ENCODE data around the gene DHX16. TPM values are rescaled to one million over a fixed set of nuclear protein-coding genes. Genes with fewer than 3 reads are reported as not detected.

The DHX16 gene
- total and polyA plus RNA-seq, 9 of the 15 experiments (the other 6 are each of a cell fraction or from before 2014, with no cell fraction given) = 14.6 to 66.1 (median 47.5) TPM

DNA sequence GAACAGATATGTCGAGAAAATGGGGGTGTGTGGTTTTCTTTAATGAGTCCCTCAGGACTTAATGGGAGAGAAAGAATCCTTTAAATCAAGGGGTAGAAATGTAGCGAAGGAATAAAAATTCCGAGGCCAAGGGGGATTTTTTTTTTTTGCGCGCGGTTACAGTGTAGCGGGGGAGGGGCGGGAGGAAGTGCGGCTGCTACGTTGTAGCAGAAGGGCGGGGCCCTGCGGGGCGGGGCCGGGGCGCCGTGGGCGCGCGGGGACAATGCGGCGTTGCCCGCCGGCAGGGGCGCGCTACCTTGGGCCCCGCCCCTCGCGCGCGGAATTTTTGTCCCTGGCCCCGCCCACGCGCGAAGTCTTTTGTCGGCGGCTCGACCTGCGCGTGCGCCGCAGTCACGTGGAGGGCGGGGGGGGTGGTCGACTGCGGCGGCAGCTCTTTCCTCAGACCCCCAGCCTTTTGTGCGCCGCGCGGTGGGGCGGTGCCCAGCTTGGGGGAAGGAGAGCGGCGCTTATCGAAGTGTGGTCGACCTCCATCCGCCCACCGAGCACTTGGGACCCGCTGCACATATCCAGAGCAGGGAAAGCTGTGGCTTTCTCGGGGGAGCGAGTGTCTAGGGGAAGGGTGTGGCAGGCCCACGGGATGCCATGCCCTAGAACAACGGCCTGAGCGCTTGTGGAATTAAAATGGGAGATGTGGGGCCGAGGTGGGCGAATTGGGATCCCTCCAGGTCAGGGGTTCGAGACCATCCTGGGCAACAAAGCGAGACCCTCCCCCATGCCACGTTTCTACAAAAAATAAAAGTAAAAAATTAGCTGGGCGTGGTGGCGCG is 48.6 kb upstream of the DHX16 start (continued):
- TF ChIP-seq, protein P1, sequence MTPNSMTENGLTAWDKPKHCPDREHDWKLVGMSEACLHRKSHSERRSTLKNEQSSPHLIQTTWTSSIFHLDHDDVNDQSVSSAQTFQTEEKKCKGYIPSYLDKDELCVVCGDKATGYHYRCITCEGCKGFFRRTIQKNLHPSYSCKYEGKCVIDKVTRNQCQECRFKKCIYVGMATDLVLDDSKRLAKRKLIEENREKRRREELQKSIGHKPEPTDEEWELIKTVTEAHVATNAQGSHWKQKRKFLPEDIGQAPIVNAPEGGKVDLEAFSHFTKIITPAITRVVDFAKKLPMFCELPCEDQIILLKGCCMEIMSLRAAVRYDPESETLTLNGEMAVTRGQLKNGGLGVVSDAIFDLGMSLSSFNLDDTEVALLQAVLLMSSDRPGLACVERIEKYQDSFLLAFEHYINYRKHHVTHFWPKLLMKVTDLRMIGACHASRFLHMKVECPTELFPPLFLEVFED (CRISPR knock-in tag; conservative IDR thresholded peaks at IDR 0.05) = peak; percentile 95
- TF ChIP-seq CCAR2 (IDR thresholded peaks at IDR 0.05; ENCODE audit: low read depth, low read length) = no peak
- TF ChIP-seq POLR2G (IDR thresholded peaks at IDR 0.05; ENCODE audit: low read depth, low read length) = peak; percentile 81
- peak; percentile 82 for TF ChIP-seq CREB1 (IDR thresholded peaks at IDR 0.05)
- TF ChIP-seq CREB1 (CRISPR knock-in tag; IDR thresholded peaks at IDR 0.05) = peak; percentile 61
- TF ChIP-seq KAT8 (IDR thresholded peaks at IDR 0.05; ENCODE audit: low read depth) = no peak
- no peak for TF ChIP-seq SRSF9 (IDR thresholded peaks at IDR 0.05; ENCODE audit: borderline replicate concordance, low read depth, low read length)
- TF ChIP-seq RB1 (IDR thresholded peaks at IDR 0.05; ENCODE audit: low read depth) = peak; percentile 98
- TF ChIP-seq MXI1 (IDR thresholded peaks at IDR 0.05; ENCODE audit: low read depth, low read length) = no peak; the same call in 1 of the 2 replicates
- peak; percentile 69 for TF ChIP-seq ELF4 (CRISPR knock-in tag; IDR thresholded peaks at IDR 0.05)
- TF ChIP-seq, protein P2, sequence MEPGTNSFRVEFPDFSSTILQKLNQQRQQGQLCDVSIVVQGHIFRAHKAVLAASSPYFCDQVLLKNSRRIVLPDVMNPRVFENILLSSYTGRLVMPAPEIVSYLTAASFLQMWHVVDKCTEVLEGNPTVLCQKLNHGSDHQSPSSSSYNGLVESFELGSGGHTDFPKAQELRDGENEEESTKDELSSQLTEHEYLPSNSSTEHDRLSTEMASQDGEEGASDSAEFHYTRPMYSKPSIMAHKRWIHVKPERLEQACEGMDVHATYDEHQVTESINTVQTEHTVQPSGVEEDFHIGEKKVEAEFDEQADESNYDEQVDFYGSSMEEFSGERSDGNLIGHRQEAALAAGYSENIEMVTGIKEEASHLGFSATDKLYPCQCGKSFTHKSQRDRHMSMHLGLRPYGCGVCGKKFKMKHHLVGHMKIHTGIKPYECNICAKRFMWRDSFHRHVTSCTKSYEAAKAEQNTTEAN (CRISPR knock-in tag; IDR thresholded peaks at IDR 0.05) = peak; percentile 69; the same call in 1 of the 2 replicates
- no peak for TF ChIP-seq GTF2F1 (IDR thresholded peaks at IDR 0.05; ENCODE audit: low read depth, low read length)
- no peak for TF ChIP-seq PTTG1 (tag; IDR thresholded peaks at IDR 0.05; ENCODE audit: low read depth)
- TF ChIP-seq, protein P3, sequence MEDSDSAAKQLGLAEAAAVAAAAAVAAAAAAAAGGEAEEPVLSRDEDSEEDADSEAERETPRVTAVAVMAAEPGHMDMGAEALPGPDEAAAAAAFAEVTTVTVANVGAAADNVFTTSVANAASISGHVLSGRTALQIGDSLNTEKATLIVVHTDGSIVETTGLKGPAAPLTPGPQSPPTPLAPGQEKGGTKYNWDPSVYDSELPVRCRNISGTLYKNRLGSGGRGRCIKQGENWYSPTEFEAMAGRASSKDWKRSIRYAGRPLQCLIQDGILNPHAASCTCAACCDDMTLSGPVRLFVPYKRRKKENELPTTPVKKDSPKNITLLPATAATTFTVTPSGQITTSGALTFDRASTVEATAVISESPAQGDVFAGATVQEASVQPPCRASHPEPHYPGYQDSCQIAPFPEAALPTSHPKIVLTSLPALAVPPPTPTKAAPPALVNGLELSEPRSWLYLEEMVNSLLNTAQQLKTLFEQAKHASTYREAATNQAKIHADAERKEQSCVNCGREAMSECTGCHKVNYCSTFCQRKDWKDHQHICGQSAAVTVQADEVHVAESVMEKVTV (CRISPR knock-in tag; IDR thresholded peaks at IDR 0.05) = peak; percentile 10; the same call in 1 of the 2 replicates
- TF ChIP-seq, protein P4, sequence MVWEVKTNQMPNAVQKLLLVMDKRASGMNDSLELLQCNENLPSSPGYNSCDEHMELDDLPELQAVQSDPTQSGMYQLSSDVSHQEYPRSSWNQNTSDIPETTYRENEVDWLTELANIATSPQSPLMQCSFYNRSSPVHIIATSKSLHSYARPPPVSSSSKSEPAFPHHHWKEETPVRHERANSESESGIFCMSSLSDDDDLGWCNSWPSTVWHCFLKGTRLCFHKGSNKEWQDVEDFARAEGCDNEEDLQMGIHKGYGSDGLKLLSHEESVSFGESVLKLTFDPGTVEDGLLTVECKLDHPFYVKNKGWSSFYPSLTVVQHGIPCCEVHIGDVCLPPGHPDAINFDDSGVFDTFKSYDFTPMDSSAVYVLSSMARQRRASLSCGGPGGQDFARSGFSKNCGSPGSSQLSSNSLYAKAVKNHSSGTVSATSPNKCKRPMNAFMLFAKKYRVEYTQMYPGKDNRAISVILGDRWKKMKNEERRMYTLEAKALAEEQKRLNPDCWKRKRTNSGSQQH (CRISPR knock-in tag; IDR thresholded peaks at IDR 0.05) = peak; percentile 95
- no peak; the same call in 1 of the 2 replicates for TF ChIP-seq STAT5A (IDR thresholded peaks at IDR 0.05; ENCODE audit: borderline replicate concordance, low read length)
- TF ChIP-seq CREM (IDR thresholded peaks at IDR 0.05; ENCODE audit: low read depth) = peak; percentile 87
- TF ChIP-seq, protein P5, sequence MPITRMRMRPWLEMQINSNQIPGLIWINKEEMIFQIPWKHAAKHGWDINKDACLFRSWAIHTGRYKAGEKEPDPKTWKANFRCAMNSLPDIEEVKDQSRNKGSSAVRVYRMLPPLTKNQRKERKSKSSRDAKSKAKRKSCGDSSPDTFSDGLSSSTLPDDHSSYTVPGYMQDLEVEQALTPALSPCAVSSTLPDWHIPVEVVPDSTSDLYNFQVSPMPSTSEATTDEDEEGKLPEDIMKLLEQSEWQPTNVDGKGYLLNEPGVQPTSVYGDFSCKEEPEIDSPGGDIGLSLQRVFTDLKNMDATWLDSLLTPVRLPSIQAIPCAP (CRISPR knock-in tag; IDR thresholded peaks at IDR 0.05; ENCODE audit: borderline replicate concordance) = no peak
- no peak for TF ChIP-seq FOXM1 (IDR thresholded peaks at IDR 0.05; ENCODE audit: low read depth)
- TF ChIP-seq FOXM1 (CRISPR knock-in tag; IDR thresholded peaks at IDR 0.05; ENCODE audit: low read depth) = no peak
- no peak for TF ChIP-seq ZNF311 (CRISPR knock-in tag; IDR thresholded peaks at IDR 0.05)
- no peak for TF ChIP-seq ZKSCAN8 (CRISPR knock-in tag; IDR thresholded peaks at IDR 0.05)
- no peak for TF ChIP-seq CBX3 (IDR thresholded peaks at IDR 0.05; ENCODE audit: borderline replicate concordance in 1 of 2, low read length in 2 of 2)

All from K562 (cell line).